C4-2B (cell line): ENCODE results near the gene TMEM98.

Source experiments
- CTCF ChIP-seq: fragments of 450-650 bp; conservative IDR thresholded peaks from 2 replicates; pipeline ENCODE4 v1.5.1; 2017; ENCODE audit warnings: mild to moderate bottlenecking
- ZFX ChIP-seq: fragments of 450-650 bp; IDR thresholded peaks from 2 replicates; pipeline ENCODE4 v1.6.1; 2017

- TF ChIP-seq CTCF, result no peak
- no peak for TF ChIP-seq ZFX
These were observed 25.9 kb downstream of the TMEM98 start for GRCh38 chr17:32953857-32954256.
